Right kidney (tissue), 1 donor: Measurements from ENCODE around the gene STOX2.

Experiments
- DNase-seq: peaks from one replicate; pipeline ENCODE4 v3.0.0-alpha.2; 2016

Gene STOX2

DNA sequence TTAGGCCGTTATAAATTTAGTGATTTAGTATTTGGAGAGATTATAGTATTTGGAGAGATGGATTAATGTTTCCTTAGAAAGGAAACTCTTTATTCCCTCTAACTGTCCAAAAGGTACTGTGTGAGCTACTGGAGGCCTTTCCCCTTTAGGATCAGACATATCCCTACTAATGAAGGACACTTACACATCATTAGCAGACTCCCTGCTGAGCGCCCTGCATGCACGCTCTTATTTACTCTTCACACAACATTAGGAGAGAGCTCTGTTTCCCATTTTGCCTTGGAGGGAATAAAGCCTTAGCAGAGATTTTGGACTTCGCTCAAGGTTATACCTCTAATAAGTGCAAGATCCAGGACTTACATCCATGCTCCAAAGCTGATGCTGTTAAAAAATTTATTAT lies 17.8 kb upstream of the STOX2 start:
- DNase-seq: no peak

DNA sequence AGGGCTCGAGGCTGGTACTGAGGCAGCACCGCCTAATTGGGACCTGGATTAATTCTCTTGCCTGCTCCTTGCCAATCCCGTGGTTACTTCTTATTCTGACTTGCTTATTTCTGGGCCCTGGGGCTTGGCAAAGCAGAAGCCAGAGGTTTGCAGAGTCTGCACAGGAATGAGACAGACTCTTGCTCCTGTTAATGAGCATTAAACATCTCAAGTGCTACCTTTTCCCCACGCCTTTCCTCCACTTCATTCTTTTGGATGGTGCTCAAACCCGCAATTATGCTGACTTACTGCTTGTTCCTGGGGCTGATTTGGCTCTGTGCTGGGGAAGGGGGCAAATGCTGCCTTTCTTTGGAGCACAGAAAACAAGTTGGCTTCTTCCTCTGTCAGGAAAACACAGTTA lies 16.5 kb upstream of the STOX2 start:
- no peak for DNase-seq

DNA sequence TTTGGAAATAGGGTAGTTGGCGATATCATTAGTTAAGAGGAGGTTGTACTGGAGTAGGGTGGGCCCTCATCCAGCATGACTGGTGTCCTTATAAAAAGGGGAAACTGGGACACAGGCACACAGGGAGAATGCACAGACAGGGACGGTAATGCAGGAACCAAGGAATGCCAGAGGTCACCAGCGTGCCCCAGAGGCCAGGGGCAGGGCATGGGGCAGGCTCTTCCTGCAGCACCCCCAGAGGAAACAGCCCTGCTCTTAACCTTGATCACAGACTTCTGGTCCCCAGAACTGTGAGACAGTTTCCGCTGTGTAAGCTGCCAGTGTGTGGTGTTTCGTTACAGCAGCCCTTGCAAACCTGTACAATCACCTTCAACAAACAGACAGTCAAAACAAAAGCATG lies 15.9 kb upstream of the STOX2 start:
- no peak for DNase-seq

DNA sequence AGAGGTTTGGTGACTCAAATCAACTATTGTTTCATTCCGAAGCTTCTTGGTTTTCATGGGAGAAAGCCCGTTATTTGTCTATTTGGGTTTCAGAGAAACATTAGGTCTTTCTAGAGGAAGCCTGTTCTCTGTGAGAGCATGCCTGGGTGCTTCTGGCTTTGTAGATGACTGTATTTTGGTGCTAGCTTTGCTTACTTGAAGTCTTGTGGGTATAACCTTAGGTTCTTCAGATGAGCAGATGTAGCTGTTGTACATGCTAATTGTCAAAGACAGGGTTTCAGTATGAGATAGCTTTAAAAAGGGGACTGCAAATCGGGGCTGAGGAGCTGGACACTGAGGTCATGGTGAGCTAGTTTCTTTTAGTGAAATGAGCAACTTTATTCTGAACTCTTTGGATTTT lies 7.9 kb upstream of the STOX2 start:
- no peak for DNase-seq

DNA sequence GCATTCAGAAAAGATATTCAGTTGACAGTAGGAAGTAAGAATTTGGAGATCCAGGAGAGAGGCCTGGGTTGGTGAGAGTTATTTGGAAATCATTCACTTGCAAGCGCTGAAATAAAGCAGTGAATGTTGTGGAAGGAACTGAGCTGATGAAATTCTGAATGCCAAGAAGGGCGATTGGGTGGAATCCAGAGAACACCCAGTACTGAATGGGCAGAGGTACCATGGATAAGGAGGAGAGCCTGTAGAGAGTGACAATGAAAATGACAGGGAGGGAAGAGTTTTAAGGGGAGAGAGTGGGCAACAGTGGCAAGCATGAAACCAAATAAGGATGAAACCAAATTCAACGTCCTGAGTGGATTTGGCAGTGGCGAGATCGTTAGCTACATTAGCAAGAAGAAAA lies 6.7 kb upstream of the STOX2 start:
- DNase-seq: no peak

DNA sequence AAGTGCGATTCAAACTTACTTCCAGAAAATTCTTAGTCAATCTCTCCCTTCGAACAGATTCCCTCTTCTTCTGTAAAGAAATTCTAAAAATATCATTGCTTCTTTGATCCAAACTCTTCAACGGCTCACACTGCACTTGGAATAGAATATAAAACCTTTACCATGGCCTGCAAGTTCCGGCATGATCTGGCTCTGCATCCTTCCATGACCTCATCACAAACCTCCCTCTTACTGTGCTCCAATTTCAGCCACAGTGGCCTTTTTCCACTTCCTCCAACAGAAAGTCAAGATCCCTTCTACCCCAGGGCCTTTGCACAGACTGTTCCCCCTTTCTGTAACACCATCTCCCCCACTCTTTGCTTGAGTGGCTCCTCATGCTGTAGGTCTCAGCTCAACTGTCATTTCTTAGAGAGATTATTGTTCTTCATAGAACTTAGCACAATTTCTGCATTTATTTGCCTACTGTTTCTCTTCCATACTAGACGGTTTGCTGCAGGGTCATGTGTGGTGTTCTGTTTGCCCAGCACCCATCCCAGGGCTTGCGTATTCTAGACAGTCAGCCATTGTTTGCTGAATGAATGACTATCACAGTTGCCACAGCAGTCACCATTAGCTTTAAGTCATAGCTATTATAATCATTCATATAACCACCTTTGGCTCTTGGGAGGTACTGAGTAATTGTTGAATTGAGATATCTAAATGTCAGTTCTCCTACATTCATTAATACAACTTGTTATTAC lies 1.9 kb upstream of the STOX2 start:
- DNase-seq: no peak

DNA sequence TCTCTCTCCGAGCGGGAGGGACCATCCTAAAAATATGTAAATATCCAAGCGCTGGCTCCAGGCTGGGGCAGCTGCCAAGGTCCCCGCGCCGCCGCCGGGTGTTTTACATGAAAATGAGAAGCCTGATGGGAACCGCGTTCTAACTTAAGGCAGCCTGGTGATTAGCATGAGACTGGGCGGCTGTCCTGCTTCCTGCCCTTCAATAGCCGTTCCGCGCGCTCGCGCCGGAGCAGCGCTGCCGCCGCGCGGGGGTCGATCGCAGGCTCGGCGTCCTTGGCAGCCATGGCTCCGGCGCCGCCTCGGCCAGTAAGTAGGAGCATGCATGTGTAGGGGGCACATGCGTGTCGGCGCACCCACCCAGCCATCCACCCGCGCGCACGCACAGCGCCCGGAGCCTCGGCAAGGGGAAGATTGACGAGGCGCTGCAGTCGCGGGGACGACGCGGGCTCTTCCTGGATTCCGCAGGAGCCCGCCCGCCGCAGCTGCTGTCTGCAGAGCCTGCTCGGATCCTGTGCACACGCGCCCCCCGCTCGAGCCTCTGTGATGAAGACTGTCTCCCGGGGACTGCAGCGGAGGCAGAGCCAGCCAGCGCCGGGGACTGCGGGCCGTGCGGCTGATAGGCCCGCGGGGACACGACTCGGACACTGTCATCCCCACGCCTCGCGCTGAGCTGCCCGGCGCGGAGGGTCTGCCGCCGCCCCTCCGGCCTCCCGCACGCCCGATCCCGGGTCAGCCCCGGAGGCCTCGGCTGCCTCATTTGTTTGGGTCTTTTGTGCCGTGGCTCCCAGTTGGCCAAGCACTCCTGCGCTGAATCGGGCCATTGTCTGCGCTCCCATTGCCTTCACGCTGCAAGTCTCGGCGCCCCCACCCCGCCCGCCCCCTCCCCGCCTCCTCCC lies 734 bp downstream of the STOX2 start:
- peak; percentile 87 for DNase-seq

DNA sequence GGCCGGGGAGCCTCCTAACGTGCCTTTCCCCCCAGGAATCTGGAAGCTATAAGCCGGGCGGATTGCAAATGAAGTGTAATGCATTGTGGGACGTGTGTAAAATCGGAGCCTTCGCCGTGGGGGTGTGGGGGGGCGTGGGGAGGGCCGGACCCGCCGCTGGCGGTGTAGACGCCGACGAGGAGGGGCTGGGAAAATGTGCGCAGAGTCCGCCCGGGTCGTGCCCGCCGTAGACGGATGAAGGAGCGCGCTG lies 1.3 kb downstream of the STOX2 start:
- no peak for DNase-seq

DNA sequence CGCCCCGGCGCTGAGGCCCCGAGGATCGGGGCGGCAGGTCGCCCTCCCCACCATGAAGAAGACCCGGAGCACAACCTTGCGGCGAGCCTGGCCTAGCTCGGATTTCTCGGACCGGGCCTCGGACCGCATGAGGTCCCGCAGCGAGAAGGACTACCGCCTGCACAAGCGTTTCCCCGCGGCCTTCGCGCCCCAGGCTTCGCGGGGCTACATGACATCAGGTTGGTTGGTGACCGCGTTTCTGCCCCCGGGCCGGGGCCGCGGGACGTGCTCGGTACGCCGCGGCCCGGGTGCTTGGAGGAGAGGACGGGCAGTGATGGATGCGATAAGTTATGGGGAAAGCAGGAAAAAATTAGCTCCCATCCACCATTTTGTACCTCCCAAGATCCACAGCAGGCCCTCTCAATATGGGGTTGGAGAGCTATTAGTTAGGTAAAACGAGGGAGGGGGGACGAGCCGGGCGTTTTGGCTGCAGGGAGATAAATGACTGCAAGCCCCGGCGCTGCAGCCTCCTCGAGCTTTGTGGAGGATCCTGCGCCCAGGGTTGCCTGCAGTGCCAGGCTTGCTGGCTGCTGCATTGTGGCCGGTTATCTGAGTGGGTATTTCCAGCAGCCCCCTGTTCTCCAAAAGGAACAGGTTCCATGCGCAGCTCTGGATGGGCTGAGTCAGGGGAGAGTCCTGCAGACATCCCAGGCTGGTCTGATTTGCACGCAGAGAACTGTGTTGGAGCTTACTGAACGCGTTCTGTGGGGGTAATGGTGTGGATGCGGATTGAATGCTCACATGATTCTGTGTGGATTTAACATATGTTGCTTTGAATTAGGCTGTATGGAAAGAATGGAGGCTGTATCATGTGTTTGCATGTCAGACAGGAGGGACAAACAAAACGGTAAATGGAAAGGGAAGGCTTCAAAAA lies 1.9 kb downstream of the STOX2 start:
- DNase-seq: peak; percentile 79

DNA sequence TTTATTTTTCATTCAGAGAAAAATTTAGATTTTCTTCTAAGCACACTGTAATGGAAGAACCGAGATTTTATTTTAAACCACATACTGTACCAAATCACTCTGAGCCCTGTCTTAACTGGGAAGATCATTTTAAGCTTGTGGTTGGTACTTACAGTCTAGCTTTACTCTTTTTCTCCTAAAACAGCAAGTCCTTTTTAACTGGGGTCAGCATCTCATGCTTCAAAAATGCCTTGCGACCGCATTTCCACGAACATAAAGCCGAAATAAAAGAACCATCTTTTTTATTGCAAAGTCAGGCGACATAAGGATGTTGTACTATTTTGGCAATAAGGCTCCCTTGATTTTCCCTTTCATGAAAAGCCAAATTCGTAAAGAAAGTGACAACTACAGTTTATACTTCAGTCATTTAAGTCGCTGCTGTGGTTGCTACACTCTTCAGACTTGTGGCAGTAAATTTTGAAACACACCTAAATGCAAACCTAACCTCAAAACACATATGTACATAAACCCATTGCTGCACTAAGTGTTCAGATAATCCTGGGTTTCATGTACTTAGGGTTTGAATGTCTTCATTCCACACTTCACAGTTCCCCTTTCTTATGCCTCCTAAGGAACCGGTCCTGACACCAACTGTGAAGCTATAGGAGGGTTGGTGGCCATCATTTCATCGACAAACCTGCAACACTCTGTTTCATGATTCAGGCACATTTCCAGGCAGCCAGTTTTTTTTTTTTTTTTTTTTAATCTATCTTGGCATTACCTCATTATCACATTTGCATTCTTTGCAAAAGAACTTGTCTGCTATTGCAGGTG lies 3.0 kb downstream of the STOX2 start:
- peak; percentile 21 for DNase-seq

DNA sequence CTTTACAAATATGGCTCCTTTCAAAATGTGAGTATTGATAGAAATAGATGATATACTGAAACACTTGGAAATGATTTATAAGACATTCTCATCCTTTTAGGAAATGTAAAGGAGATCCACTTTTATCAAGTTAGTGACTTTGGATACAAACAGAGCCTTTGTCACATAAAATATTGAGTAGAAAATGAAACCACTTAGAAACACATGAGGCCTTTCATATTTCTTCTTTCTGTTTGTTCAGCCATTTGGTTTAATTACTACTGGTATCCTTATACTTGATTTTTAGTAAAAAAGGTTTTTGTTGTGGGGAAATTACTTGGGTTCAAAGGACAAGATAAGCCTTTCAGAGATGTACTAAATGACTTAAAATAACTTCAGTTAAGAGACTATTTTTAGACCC lies 4.1 kb downstream of the STOX2 start:
- DNase-seq: no peak

DNA sequence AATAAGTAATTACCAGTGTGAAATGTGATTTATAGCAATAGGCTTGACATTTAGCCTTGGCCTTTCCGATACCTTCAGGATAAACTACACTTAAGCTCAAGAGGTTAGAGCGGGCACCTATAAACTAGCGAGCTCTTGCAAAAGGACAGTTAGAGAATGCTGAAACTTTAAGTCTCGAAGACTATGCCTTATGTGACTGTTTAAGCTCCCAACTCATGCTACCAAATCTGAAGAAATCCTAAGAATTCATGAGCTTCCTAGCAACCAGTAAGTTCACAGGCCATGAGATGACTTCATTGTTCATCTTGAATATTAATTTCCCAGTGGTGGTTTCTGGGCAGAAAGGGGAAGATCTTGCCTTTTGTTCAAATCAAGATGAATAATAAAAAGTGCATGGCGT lies 4.7 kb downstream of the STOX2 start:
- DNase-seq: no peak

DNA sequence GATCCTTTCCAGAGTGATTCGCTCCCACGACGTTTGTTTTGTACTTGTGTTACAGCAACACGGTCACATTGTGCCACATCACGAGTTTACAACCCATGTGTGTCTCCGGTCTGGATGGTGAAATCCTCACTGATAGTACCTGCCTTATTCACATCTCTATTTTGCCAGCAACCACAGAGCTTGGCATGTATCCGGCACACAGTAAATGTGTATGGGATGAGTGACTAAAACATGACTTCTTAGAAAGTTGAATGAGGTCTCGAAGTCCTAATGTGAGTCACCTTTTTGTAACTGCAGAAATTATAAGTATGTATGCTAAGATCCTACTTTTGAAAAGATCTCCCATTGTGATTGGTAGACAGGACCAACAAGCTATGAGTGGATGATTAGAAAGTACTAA lies 7.5 kb downstream of the STOX2 start:
- no peak for DNase-seq

DNA sequence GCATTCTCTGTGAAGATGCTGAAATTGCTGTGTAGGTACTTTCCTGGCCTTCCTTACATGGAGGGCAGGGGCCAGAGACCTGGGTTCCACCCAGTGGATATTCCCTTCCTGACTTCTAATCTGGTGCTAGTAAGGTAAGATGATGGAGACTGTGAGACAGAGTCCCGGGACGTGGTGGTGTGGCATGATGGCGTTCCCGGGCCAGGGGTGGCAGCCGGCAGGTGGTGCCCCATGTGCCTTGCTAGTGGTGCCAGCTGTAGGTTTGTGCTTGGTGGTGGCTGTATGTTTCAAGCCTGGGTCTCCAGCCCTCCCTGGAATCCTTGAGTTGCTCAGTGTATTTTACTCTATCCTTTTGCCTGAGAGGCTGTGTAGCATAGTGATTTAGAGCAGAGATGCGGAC lies 10.9 kb downstream of the STOX2 start:
- DNase-seq: no peak

DNA sequence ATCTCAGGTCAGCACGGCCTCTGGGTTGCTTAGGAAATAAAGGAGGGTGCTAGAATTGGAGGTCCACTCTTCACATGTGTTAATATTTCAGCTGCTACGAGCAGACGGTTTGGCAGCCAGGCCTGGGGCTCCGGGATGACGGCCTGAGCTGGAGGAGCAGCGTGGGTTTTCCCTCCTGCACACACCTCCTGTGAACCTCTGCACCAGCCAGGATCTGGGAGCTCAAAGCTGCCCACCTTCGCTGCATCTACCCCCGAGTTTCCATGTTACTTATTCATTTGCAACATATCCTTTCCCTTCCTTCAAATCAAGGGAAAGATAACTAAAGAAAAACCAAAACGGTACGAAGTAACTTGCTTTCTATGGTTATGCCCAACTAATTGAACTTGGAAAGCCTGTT lies 13.6 kb downstream of the STOX2 start:
- no peak for DNase-seq

DNA sequence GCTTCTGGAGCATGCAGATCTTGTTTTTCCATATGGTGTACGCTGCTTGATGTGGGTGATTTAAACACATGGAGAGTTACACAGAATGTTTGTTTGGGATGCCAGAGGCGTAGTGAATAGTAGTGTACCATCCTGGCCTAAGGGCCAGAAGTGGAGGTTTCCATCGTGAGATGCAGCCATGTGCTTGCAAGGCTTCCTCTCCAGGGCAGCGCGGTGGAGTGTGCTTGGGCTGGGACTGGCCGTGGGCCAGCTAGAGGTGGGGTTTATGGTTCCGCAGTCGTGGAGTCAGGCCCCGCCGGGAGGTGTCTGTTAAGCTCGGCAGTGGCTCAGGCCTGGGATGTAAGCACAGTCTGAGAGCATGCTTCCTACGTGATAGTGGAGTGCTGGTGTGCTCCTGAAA lies 14.0 kb downstream of the STOX2 start:
- no peak for DNase-seq

DNA sequence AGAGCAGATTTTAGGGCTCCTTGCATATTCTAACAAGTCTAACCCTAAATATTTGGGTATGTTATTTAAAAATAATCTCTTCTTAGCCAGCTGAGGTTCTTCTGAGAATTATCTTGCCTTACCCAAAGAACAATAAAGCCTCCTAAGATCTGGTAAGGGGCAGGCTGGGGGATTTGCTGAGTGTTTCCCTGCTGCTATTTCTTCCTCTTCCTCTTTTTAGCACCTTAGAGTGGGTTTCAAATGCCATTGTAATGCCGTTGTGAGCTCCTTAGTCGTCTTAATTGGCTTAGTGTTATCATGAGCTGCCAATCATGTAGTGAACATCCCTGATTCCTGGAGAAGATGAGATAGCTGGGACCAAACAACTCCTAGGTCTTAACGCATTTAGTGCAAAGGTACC lies 15.4 kb downstream of the STOX2 start:
- no peak for DNase-seq

DNA sequence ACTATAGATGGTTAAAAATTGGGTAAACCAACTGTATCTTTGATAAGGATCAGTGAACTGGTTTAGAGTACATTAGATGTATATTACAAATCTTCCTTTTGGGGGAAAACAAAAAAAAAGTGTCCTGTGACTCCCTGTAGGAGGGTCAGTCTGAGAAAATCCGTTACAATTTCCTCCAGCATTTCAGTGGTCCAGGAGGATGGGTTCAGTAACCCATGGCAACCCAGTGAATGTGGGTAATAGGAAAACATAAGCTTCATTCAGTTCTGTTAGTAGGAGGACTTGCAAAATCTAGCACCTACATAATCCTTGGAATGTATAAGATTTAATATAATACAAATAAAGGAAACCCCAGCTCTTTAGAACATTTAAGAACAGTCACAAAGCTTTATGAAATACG lies 16.2 kb downstream of the STOX2 start:
- DNase-seq: no peak

DNA sequence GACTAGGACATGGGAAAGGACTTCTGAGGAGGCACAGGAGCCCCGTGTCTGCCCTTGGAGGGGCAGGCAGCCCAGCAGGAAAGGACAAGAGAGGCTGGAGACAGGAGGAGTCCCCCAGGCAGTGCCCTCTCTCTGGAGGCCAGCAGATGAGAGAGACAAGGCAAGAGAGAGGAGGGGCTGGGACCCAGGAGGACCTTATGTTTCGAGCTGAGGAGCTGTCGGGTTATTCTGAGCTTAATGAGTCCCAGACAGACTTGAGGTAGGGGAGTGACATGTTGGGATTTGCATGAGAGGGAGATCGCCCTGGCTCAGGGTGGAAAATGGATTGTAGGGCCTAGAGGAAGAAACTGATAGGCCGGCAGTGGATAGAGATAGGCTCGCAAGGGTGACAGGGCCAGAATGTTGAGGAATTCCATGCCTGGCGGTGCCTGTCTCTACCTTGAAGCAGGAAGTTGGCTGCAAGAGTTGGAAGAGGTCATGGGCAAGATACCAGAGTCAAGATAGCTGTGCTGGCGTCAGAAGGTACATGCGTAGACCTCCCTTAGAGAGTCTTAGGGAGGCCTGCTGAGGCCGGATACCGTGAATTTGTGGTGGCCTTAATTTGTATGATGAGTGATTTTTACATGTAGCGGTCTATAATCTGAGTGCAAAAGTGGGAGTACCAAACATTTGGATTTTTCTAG lies 19.4 kb downstream of the STOX2 start:
- no peak for DNase-seq

DNA sequence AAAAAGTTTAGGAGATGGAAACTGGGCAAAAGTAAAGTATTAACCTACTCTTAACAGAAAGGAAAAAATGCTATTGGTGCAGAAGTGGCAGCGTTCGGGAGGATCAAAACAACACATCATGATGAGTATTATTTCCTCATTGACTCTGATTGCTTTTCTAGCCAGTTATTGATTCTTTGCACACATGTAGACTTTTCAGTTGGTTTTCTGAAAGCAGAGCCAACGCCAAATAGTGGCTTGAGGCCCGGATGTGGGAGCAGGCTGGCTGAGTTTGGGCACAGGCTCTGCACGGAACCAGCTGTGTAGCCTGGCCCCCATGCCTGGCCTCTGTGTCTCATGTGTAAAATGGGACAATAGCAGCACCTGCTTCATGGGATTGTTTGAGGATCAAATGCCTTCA lies 21.8 kb downstream of the STOX2 start:
- DNase-seq: no peak

DNA sequence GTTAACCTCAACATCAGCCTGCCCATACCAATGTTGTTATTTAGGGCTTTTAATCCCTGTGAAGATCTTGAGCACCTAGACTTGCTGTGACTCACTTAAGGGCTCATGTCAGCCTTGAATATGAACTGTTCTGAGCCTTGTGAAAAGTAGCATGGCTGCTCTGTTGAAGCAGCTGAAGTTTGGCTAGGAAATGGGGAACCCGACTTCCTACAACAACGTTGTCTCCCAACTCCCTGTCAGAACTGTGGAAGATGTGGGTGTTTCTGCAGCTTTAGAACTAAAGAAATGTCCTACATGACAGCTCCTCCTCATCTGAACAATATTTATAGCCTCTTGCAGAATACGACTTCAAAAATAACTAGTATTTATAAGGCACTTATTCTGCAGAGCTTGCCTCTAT lies 27.5 kb downstream of the STOX2 start:
- DNase-seq: no peak

DNA sequence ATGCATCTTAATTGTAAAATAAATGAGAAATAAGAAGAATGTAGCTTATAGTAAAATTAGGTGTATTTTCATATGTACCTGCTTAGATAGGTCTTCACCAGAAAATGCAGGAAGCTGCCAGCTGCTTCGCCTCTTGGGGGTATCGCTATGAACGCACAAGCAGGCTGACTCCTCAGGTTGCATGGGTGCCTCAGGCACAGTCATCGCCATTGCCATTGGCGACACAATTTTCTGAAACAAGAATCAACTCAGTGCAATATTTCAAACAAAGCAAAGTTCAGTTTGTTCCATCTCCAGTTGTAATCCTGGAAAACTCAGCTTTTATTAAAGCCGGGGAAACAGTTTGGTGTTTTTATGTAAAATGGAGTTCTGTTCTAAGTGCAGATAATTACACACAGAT lies 29.7 kb downstream of the STOX2 start:
- no peak for DNase-seq
